ENCODE data around the gene KRT75. TPM values are rescaled to one million over a fixed set of nuclear protein-coding genes. Genes with fewer than 3 reads are reported as not detected.

The KRT75 gene
- total and polyA plus RNA-seq, 2 donors (not counting 3 experiments of a cell fraction or from before 2014, with no cell fraction given): not detected

DNA sequence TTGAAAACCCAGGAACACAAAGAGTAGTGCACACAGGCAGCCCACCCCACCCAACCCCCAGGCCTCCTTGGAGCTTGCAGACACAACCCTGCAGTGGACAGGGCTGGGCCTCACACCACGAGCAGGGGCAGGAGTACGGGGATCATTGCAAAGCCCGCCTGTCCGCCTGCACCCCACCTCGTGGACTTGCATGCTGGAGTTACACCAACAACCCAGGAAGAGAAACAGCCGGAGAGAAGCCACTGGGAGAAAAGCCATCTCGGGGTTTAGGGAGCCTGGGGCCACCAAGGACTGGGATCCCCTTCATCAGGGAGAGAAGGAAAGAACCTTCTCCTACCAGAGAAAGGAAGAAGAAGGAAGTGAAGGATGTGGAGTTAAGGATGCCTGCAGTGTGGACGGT is 56.9 kb downstream of the KRT75 start:
- Histone ChIP-seq H3K4me1 (ENCODE audit: control insufficient read depth, extremely low read depth, insufficient read depth, low read length) (no peaks in the 10 kb centered on the region), H3K79me2 (ENCODE audit: control insufficient read depth, insufficient read depth, low read length) (no peaks in the 10 kb centered on the region), H3K4me2 (ENCODE audit: insufficient read depth, low read length) (no peak overlapping the region), H3K9me1 (replicated peaks; ENCODE audit: control insufficient read depth, extremely low read depth, insufficient read depth, low read length) (no peaks in the 10 kb centered on the region), H3K9ac (replicated peaks; ENCODE audit: extremely low read depth, insufficient read depth, low read length) (no peak overlapping the region), H3K9me3 (replicated peaks; ENCODE audit: control insufficient read depth, insufficient read depth, low read length) (no peaks in the 10 kb centered on the region), H3K27ac (ENCODE audit: insufficient read depth, low read depth, low read length) (no peak overlapping the region), H3K36me3 (ENCODE audit: control insufficient read depth in 2 of 2, extremely low read depth in 1 of 2, insufficient read depth in 2 of 2, low read length in 2 of 2) (no peaks in the 10 kb centered on the region), H3K27me3 (ENCODE audit: control insufficient read depth in 2 of 2, insufficient read depth in 2 of 2, low read length in 2 of 2) (peaks cover 8 to 10% of the 10 kb centered on the region in 2 experiments), H2AFZ (ENCODE audit: low read depth, low read length) (no peak overlapping the region), H4K20me1 (replicated peaks; ENCODE audit: control insufficient read depth, extremely low read depth, insufficient read depth, low read length) (no peaks in the 10 kb centered on the region), H3K4me3 (replicated peaks in 1 of 3; ENCODE audit: insufficient read depth in 1 of 3, low read depth in 1 of 3, low read length in 3 of 3) (no peak overlapping the region)
- dilution Hi-C loops (cut with MboI; ENCODE audit: extremely low pct_ligation_motif_present, low sequenced_read_pairs) (no loop called here), intact Hi-C loops (cut with micrococcal nuclease) (no loop called here)
- FAIRE-seq: no peak
- DNase-seq (ENCODE audit: low read depth, low spot score): no peak
- POLR2A ChIA-PET: no interaction called here
- CTCF ChIA-PET: interaction anchor here (1.1 to 1.4 kb wide), 3 partner anchors 13 to 502 kb away, joined by 3 to 4 read pairs (median 4); no protein-coding TSS in a partner anchor
- no TSS peak for BruUV-seq (replicated peaks)
- no peak for TF ChIP-seq GATA2 (IDR thresholded peaks at IDR 0.05; ENCODE audit: insufficient read depth, insufficient read length, low read depth, low read length)
- TF ChIP-seq, protein P1, sequence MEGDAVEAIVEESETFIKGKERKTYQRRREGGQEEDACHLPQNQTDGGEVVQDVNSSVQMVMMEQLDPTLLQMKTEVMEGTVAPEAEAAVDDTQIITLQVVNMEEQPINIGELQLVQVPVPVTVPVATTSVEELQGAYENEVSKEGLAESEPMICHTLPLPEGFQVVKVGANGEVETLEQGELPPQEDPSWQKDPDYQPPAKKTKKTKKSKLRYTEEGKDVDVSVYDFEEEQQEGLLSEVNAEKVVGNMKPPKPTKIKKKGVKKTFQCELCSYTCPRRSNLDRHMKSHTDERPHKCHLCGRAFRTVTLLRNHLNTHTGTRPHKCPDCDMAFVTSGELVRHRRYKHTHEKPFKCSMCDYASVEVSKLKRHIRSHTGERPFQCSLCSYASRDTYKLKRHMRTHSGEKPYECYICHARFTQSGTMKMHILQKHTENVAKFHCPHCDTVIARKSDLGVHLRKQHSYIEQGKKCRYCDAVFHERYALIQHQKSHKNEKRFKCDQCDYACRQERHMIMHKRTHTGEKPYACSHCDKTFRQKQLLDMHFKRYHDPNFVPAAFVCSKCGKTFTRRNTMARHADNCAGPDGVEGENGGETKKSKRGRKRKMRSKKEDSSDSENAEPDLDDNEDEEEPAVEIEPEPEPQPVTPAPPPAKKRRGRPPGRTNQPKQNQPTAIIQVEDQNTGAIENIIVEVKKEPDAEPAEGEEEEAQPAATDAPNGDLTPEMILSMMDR (IDR thresholded peaks at IDR 0.05; ENCODE audit: extremely low read depth in 1 of 2, insufficient read depth in 1 of 2, low read depth in 1 of 2, low read length in 2 of 2): no peak
- no peak for TF ChIP-seq JUN (IDR thresholded peaks at IDR 0.05; ENCODE audit: borderline replicate concordance, insufficient read depth, insufficient read length, low read depth)
- TF ChIP-seq EZH2 (IDR thresholded peaks at IDR 0.05; ENCODE audit: borderline replicate concordance, low read depth, low read length, severe bottlenecking): no peak
- TF ChIP-seq POLR2AphosphoS5 (IDR thresholded peaks at IDR 0.05; ENCODE audit: insufficient read depth, low read depth, low read length): no peak
- TF ChIP-seq, protein P2, sequence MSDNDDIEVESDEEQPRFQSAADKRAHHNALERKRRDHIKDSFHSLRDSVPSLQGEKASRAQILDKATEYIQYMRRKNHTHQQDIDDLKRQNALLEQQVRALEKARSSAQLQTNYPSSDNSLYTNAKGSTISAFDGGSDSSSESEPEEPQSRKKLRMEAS (IDR thresholded peaks at IDR 0.05; ENCODE audit: insufficient read depth, insufficient read length): no peak
- no peak for TF ChIP-seq FOS (IDR thresholded peaks at IDR 0.05; ENCODE audit: borderline replicate concordance, insufficient read depth, low read length)
- no peak for TF ChIP-seq POLR2A (IDR thresholded peaks at IDR 0.05; ENCODE audit: low read depth, low read length)
- no peak for TF ChIP-seq MYC (IDR thresholded peaks at IDR 0.05; ENCODE audit: low read depth, low read length)

Other genes starting within 250 kb of the KRT75 start
- gene KRT80, start 242.4 kb downstream of the KRT75 start, total RNA-seq: 21.7 and 23.7 TPM in 2 replicates
- gene KRT80, start 242.4 kb downstream of the KRT75 start, polyA plus RNA-seq: 12.3 and 13.6 TPM in 2 replicates
- 293 and 420 TPM in 2 replicates for gene KRT7, start 201.1 kb downstream of the KRT75 start, total RNA-seq
- gene KRT7, start 201.1 kb downstream of the KRT75 start, polyA plus RNA-seq: 120 and 131 TPM in 2 replicates
- gene KRT86, start 159.7 kb downstream of the KRT75 start, total RNA-seq: not detected in 2 replicates
- gene KRT86, start 159.7 kb downstream of the KRT75 start, polyA plus RNA-seq: not detected in 2 replicates
- gene KRT81, start 142.8 kb downstream of the KRT75 start, total RNA-seq: not detected in 2 replicates
- gene KRT81, start 142.8 kb downstream of the KRT75 start, polyA plus RNA-seq: not detected in 2 replicates
- gene KRT83, start 113.0 kb downstream of the KRT75 start, total RNA-seq: not detected in 2 replicates
- not detected in 2 replicates for gene KRT83, start 113.0 kb downstream of the KRT75 start, polyA plus RNA-seq
- not detected in 2 replicates for gene KRT85, start 66.9 kb downstream of the KRT75 start, total RNA-seq
- not detected in 2 replicates for gene KRT85, start 66.9 kb downstream of the KRT75 start, polyA plus RNA-seq
- gene KRT84, start 48.7 kb downstream of the KRT75 start, total RNA-seq: not detected in 2 replicates
- not detected in 2 replicates for gene KRT84, start 48.7 kb downstream of the KRT75 start, polyA plus RNA-seq
- not detected in 2 replicates for gene KRT82, start 28.0 kb downstream of the KRT75 start, total RNA-seq
- gene KRT82, start 28.0 kb downstream of the KRT75 start, polyA plus RNA-seq: not detected in 2 replicates
- gene KRT6B, start 17.8 kb upstream of the KRT75 start, total RNA-seq: not detected in 2 replicates
- gene KRT6B, start 17.8 kb upstream of the KRT75 start, polyA plus RNA-seq: 0.03 TPM in 1 of 2 replicates, not detected in the other
- not detected in 2 replicates for gene KRT6C, start 39.4 kb upstream of the KRT75 start, total RNA-seq
- gene KRT6C, start 39.4 kb upstream of the KRT75 start, polyA plus RNA-seq: not detected in 2 replicates
- gene KRT6A, start 58.9 kb upstream of the KRT75 start, total RNA-seq: 0.21 and 0.64 TPM in 2 replicates
- gene KRT6A, start 58.9 kb upstream of the KRT75 start, polyA plus RNA-seq: 0.10 TPM in 1 of 2 replicates, not detected in the other
- 0.72 and 0.86 TPM in 2 replicates for gene KRT5, start 86.0 kb upstream of the KRT75 start, total RNA-seq
- 0.21 and 0.32 TPM in 2 replicates for gene KRT5, start 86.0 kb upstream of the KRT75 start, polyA plus RNA-seq
- gene KRT71, start 118.8 kb upstream of the KRT75 start, total RNA-seq: not detected in 2 replicates
- not detected in 2 replicates for gene KRT71, start 118.8 kb upstream of the KRT75 start, polyA plus RNA-seq
- gene KRT74, start 139.5 kb upstream of the KRT75 start, total RNA-seq: not detected in 2 replicates
- gene KRT74, start 139.5 kb upstream of the KRT75 start, polyA plus RNA-seq: not detected in 2 replicates
- gene KRT72, start 167.1 kb upstream of the KRT75 start, total RNA-seq: not detected in 2 replicates
- not detected in 2 replicates for gene KRT72, start 167.1 kb upstream of the KRT75 start, polyA plus RNA-seq
- gene KRT73, start 184.2 kb upstream of the KRT75 start, total RNA-seq: not detected in 2 replicates
- not detected in 2 replicates for gene KRT73, start 184.2 kb upstream of the KRT75 start, polyA plus RNA-seq
- not detected in 2 replicates for gene KRT2, start 217.8 kb upstream of the KRT75 start, total RNA-seq
- not detected in 2 replicates for gene KRT2, start 217.8 kb upstream of the KRT75 start, polyA plus RNA-seq
- not detected in 2 replicates for gene KRT1, start 246.0 kb upstream of the KRT75 start, total RNA-seq
- not detected in 2 replicates for gene KRT1, start 246.0 kb upstream of the KRT75 start, polyA plus RNA-seq

Measured in endothelial cell of umbilical vein (primary cell).